Lung microvascular endothelial cell (primary cell): ENCODE measurements around the gene CCDC85A. TPM values are rescaled to one million over a fixed set of nuclear protein-coding genes. Genes with fewer than 3 reads are reported as not detected.

Experiments
- DNase-seq, 2 donors: peaks; one replicate each; pipeline versions ENCODE4 v3.0.0 to v3.0.0-alpha.2; 2010; ENCODE audit warnings: low read depth in 2 of 2
- total RNA-seq: library from RNA; depleted of rRNA; stranded (reverse); fragments of >200 nt; gene quantifications from 2 replicates; pipeline ENCODE4 v1.2.1, GENCODE V29; 2014

Gene CCDC85A
- total RNA-seq, 1 donor from 2014 or later = 1.4 TPM

DNA sequence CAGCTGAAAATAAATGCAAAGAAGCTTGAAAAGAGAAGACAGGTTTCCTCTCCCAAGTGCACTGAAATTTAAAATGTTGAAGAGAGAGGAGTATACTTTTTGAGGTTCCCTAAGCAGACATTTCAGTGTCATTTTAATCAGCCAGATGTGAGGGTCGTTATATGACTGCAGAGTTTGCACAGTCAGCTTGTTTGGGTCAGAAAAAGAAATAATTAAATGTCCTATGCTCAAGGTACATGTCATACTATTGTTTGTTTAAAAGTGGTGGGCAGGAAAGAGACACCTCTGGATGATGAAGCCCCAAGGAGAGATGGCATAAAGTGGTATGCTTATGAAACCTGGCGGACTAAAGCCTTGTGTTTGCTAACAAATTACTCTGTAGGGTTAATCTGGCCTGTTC is 55.2 kb downstream of the CCDC85A start:
- DNase-seq = no peak

DNA sequence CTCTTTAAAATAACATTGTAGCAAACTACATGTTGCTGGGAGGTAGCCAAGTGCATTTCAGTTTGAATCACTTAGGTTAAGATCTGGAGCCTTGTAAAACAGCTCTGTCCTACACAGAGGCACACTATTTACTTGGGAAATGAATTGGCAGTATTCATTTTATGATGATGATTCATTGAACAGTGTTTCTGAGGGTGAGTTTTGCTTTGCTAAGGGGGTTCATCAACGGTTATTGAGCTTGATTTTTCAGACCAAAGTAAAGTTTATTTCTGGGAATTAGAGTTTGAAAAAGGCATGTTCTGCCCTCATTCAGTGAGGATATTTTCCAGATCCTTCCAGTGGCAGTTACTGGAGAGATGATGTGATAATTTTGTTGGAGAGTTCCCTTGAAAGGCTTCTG is 55.6 kb downstream of the CCDC85A start:
- DNase-seq = peak in 1 of 2 donors; percentile 25

DNA sequence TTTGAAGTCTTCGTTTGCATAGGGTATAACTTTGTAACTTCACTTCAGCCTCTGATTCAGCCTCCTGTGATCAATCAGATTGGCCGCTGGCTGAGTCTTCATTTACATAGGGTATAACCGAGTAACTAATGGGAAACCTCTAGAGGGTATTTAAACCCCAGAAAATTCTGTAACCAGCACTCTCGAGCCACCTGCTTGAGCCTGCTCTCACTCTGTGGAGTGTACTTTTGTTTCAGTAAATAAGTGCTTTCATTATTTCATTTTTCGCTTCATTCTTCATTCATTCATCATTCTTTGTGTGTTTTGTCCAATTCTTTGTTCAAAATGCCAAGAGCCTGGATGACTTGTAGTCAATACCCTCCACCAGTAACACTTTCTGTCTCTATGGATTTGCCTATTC is 56.4 kb downstream of the CCDC85A start:
- no peak for DNase-seq

DNA sequence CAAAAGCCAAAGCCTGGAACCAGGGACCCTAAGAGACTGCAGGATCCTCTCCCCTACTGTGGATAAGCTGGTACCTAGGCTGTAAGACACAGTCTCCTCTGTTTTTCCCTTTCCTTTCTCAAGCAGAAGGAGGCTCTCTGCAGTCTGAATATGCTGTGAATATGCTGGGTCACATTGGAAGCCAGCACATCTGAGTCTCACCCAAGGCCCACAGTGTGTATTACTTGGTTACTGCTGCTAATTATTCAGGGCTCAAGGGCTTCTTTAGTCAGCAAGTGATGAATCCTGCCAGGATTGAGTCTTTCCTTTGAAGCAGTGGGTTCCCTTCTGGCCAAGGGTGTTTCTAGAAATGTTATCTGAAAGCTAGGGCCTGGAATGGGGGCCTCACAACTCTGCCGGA is 60.7 kb downstream of the CCDC85A start:
- DNase-seq = no peak

DNA sequence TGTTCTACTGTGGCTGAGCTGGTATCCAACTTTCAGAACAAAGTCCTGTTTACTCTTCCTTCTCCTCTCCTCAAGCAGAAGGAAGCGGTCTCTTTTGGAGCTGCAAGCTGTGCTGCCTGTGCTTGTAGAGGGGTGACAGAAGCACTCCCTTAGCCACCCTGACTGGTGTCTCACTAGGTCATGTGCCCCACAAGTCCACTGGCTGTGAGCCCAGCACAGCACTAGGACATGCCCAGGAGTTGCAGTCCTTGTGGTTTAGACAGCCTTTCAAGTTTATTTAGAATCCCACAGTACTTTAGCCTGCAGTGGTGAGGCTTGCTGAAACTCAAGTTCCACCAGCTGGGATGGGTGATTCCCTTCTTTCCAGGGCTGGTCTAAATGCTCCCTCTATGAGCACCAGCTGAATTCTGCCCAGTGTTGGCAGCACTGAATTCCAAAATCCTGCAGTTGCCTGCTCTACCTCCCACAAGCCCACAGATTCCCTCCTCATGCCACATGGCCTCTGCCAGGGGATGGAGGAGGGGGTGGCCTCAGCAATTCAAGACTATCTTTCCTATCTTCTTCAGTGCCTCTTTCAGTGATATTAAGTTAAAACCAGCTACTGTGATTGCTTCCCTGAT is 61.2 kb downstream of the CCDC85A start:
- DNase-seq = peak in 1 of 2 donors; percentile 41

DNA sequence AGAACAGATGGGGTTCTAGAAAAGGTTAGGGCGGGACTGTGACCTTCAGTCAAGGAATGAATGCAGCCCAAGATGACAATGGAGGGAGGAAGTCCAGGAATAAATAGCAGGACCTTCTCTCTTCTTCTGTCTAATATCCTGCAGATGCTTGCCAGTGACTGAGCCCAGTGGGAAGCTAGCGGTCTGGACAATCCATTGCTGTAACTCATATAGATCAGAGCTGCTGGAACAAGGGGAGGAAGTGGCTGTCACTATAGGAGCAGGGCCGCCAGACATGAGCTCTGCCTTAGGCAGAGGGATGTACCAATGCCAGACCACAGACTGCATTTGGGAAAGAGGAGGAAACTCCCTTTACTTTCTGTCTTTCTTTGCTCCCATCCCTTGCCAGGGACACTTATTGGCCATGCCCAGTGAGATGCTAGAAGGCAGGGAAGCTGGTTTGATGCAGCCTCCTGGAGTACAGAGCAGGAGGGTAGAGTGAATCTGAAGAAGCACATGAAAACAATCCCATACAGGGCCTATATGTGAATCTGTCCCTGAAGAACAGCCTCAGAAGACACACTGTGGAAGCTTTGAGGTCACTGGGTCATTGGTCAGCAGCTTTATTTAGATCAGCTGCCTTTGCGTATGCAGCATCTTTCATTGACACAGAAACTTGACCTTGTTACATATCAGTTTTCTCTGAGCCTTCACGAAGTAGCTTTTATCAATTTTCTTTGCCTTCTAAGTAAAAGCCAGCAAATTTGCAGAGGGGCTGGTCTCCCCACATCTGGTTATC is 65.4 kb downstream of the CCDC85A start:
- DNase-seq = peak in 1 of 2 donors; percentile 65

DNA sequence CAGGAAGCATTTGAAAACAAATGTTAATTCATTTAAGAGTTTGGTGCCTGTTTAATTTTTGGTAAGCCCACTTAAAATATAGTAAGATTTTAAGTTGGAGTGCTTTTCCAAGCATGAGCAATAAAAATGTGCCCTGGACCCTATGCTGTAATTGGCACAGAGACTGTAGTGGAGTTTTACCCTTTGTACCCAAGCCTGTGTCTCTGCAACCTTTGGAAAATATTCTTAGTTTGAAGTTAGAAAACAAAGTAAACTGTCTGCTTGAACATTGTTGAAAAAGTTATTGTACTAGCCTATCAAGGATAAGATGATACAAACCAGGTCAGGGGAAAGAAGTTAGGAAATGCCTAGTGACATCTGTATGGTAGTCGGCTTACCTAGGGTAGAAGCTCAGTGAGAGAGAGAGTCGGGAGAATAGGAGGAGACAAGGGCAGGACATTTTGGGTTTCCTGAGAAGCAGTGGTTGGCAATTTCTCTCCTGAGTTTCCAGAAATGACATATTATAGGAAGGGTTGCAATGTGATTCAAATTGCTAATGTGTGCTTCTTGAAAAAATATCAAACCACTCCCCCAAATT is 66.5 kb downstream of the CCDC85A start:
- DNase-seq = no peak

DNA sequence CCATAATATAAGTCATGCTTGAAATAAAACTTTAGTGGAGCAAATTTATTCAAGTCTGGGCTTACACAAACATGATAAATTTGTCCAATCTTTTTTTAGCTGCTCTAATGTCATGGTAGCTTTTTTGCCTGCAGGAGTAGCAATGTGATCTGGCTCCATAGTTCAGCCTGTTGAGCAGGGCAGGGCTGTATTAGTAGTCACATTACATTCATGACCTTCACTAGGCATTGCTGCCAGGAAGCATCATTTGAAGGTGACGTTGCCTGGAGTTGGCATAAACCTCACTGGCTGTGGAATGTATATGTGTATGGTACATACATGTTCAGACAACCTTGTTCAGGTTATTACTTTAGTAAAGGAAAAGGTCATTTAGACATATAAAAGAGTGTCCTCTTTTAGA is 76.6 kb downstream of the CCDC85A start:
- DNase-seq = no peak

DNA sequence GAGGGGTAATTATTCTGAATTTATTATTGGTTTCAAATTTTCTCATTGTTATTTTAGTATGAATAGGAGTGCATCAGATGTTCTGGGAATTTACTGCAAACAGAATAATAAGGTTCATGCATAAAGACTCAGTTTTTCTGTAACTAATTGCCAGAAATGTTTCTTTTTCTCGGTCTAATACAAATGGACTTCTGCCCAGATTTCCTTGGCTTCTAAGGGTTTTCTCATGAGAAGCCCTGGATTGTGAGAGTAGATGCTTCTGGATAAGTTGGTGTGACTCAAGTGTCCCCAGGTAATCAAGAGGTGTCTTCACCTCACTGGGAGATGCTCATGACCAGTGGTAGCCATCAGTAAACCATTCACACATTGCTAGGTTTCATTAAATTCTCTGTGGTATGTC is 78.5 kb downstream of the CCDC85A start:
- no peak for DNase-seq

DNA sequence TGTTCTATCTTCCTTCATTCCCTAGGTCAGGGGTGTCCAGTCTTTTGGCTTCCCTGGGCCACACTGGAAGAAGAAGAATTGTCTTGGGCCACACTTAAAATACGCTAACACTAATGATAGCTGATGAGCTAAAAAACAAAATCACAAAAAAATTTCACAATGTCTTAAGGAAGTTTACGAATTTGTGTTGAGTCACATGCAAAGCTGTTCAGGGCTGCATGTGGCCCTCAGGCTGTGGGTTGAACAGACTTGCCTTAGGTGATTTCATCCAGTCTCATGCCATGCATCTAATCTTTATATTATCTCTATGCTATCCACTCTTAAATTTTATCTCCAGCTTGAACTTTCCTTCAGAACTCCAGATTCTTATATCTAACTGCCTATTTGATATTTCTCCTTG is 80.1 kb downstream of the CCDC85A start:
- no peak for DNase-seq

DNA sequence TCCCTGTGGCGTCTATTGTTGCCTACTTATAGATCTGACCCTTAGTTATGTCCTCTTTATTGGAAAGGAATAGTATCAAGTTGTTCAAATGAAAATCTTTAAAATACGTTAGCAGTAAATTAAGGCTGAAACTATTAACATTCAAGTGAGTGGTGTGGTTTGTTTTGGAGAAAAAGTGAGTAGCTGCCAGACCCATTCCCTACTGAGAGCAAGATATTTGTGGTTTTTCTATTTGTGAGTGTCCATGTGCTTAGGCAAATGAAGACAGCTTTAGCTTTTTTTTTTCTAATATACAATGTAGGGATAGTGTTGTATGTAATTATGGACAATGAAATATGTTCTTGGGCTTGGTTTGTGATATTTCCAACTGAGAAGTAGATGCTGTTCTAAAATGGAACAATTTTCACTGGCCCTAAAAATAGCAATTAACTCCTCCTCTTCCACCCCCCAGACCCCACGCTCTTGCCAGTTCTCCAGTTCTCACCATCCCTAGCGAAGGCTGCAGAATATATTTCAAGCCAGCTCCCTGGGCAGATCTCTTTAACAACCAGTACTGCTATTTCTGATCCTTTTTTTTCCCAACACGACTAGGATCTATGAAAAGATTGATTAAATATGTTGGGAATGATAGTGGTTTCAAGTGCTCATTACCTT is 83.1 kb downstream of the CCDC85A start:
- DNase-seq = no peak

DNA sequence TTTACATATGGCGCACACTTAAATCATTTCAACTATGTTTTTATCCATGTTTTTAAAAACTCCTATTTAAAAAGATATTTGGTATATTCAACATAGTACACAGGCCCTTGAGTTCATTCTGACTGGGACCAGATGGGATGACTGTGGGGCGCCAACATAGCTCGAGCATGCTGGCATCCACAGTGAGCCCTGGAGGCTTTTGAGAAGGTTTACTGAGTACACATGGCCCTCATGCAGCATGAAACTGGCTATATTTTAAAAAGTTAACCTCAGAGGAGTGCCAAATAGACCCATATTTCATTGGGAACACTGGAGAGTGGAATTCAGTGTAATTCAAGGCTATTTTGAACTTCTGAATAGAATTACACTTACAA is 83.6 kb downstream of the CCDC85A start:
- no peak for DNase-seq

DNA sequence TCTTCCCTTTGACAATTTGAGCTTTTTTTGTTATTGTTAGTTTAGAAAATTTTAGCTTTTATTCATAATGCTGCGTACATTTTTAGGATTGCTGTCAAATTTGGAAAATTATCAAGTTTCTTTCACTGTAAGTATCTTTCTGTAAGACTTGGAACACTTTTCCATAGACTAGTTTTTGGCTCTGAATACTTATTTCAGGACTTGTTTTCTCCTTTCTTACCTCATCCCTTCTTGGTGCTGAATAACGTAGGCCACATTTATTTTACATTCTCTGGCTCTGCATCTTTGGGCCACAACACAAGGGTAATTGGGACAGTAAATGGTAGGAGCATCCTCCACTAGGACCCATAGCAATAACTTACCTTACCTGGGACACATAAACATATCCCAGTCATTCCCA is 85.1 kb downstream of the CCDC85A start:
- DNase-seq = no peak

DNA sequence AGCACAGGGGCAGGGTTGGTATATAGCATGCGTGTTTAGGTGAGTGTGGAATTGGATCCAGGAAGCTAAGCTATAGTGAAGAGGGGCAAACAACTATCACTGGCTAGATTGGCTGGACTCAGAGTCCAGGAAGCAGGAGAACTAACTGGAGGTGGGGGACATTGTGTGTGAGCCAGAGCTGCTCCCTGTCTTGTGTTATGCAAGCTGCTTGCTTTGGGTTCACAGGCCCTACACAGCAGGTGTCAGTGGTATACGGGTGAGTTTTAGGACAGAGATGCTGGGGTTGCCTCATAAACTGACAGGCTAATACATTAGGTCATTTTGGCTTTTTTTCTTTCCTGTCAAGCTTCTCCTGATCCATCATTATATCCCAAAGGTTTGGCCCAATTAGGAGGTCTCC is 87.5 kb downstream of the CCDC85A start:
- no peak for DNase-seq

DNA sequence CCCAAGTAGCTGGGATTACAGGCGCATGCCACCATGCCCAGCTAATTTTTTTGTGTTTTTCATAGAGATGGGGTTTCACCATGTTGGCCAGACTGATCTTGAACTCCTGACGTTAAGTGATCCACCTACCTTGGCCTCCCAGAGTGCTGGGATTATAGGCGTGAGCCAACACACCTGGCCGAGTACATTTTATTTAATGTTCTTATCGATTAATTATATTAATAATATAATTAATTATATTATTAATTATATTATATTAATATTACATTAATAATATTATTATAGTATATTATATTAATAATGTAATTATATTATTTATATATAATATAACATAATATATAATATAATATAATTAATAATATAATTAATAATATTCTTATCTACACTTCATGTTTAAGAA is 101.4 kb downstream of the CCDC85A start:
- no peak for DNase-seq

DNA sequence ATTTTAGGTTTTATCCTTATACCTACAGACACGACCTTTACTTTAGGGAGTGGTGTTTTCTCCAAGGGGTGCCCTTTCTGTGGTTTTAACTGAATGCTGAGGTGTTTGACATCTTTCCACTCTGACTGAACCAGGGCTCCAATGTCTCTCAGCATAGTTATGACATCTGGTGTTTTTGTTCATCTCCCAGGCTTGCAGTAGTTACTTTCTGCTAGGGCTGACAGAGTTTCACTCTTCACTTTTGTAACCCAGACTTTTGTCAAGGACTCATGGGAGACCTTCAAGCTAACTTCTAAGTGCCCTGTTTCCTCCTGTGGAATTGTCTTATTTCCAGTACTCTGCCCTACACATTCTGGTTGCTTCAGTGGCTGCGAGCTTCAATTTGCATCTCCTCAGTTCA is 103.1 kb downstream of the CCDC85A start:
- no peak for DNase-seq

DNA sequence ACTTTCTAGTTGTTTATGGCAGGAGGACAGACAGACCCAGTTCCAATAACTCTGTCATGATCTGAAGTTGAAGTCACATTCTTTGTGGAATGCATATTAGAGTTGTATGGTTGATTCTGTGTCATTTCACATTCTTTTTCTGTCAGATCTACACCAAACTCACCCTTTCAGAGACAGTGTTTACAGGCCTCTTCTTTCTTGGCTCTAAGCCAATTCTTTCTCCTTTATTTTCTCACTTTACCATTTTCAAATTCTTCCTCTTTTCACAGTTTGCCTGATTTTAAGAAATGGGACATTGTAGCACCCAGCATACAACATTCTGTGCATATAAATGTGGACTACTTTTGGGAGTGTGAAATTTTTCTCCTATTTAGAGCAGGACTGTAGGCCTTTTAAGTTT is 103.7 kb downstream of the CCDC85A start:
- DNase-seq = no peak

DNA sequence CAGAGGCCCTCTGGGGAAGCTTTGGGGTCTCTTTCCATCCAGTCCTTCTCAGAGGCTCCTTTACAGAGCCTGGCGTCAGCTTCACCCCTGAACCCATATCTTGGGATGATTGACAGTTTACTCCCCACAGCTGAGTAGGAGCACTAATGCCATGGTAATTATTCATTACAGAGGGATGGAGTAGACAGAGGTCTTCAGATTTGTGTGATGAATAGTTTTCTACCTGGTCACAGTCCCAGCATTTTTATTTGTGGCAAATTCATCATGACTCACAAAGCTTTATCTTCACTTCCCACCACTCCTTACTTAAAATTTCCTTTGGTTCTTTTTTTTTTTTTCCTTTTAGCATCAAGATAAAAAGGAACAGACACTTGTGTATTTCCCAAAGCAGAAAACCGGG is 104.2 kb downstream of the CCDC85A start:
- peak in 1 of 2 donors; percentile 8 for DNase-seq

DNA sequence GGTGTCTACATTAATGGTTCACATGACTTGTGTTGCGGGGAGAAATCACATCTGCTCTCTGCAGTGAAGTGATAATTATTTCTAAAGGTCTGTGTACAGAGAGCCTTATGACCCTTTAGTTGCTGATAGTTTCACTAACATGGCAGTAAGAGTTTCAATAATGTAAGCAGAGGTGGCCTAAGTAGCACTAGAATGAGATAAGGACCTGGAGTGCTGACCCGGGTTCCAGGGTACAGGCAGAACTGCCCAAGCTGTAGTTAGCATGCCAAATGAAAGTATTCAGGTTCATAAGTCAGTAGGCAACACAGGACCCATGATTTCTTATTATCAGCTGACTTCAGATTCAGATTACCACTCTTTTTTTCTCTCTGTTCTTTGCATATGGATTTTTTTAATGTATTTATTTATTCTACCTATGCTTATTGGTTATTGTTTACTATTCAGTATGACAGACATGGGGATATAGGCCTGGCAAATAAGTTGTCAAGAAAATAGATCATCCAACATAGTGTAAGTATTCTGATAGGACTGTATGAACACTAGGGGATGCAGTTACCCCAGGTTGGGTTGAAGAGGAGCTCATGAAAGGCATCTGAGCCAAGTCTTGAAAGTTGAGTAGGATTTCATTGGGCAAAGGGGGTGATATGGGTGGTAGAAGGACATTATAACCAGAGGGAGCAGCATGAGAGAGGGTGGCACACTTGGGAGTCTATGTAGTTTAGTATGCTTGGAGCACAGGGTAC is 105.2 kb downstream of the CCDC85A start:
- DNase-seq = no peak

DNA sequence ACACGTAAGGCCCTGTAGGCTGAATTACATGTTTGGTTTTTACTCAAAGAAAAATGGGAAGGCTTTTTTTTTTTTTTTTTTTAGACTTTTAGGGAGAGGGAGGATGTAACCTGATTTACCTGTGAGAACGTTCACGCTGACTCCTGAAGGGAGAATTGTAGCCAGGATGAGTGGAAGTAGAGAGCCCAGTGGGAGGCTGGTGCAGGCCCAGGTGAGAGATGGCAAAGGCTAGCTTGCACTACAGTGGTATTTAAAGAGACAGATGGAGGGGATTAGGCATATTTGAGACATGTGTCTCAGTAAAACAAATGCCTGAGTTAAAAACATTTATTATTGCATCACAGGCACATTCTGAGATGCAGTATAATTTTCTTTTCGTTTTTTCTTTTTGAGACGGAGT is 107.9 kb downstream of the CCDC85A start:
- no peak for DNase-seq

DNA sequence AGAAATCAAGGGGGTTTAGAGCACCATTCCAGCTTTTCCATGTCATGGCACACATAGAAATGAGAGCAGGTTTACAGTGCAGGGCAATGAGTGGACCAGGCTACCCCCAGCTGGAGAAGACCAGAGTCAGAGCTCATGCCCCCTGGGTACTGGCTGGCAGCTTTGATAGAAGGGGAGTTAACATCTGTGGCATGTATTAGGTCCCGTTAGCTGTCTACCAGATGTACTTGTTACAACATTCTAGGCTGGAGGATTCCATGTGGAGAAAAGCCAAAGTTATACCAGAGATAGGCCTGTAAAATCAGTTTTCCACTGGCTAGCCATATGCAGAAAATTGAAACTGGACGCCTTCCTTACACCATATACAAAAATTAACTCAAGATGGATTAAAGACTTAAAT is 109.2 kb downstream of the CCDC85A start:
- DNase-seq = no peak

DNA sequence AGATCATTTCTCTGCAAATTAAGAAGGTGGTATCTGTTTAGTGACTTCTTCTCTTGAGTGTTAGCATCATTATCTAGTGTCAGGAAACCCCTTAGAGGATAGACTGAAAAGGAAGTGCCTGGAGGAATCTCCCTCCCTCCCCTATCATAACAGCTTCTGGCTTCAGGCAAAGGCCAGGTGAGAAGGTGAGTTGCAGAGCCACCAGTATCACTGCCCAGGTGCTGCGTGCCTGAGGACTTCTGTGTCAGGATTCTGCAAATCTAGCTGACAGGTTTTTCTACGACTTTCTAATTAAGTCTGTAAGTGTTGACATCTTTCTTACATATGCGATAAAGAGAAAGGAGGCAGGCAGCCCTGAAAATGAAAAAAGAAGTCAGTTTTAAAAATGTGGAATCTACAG is 111.9 kb downstream of the CCDC85A start:
- no peak for DNase-seq
